Glutamatergic neuron (in vitro differentiated cells): Measurements from ENCODE around the gene UBFD1. TPM values are rescaled to one million over a fixed set of nuclear protein-coding genes. Genes with fewer than 3 reads are reported as not detected.

Experiments used
- DNase-seq: peaks from one replicate; pipeline ENCODE4 v3.0.0; 2022
- H3K27ac Mint-ChIP-seq: one replicate; pipeline ENCODE4 v1.8.0; 2020; ENCODE audit warnings: mild to moderate bottlenecking, mixed read lengths, inconsistent platforms; ENCODE audit not compliant: unreplicated experiment
- H3K27me3 Mint-ChIP-seq: one replicate; pipeline ENCODE4 v1.8.0; 2020; ENCODE audit warnings: mild to moderate bottlenecking, moderate library complexity, mixed read lengths, inconsistent platforms; ENCODE audit not compliant: unreplicated experiment
- H3K36me3 Mint-ChIP-seq: one replicate; pipeline ENCODE4 v1.8.0; 2020; ENCODE audit warnings: mild to moderate bottlenecking, mixed read lengths, inconsistent platforms; ENCODE audit not compliant: unreplicated experiment
- H3K4me1 Mint-ChIP-seq: one replicate; pipeline ENCODE4 v1.8.0; 2020; ENCODE audit warnings: mild to moderate bottlenecking, low read depth, mixed read lengths, inconsistent platforms; ENCODE audit not compliant: unreplicated experiment
- H3K4me3 Mint-ChIP-seq: one replicate; pipeline ENCODE4 v1.8.0; 2020; ENCODE audit warnings: mild to moderate bottlenecking, mixed read lengths, inconsistent platforms; ENCODE audit not compliant: unreplicated experiment
- H3K9me3 Mint-ChIP-seq: one replicate; pipeline ENCODE4 v1.8.0; 2020; ENCODE audit warnings: mild to moderate bottlenecking, moderate library complexity, mixed read lengths, inconsistent platforms; ENCODE audit not compliant: unreplicated experiment
- total RNA-seq: library from RNA; stranded (reverse); fragmentation: NEBNext Ultra II Directional; extraction: Animal tissue kit (Norgen Biotek cat#: 25700); gene quantifications from one replicate; pipeline ENCODE4 v1.2.1, GENCODE V29; 2021; ENCODE audit not compliant: unreplicated experiment
- TF ChIP-seq, protein P1 (sequence below): fragments of 200-600 bp; sonication (generic); IDR thresholded peaks from one replicate; pipeline ENCODE4 v1.5.0; 2021; ENCODE audit not compliant: partially characterized antibody, unreplicated experiment

Gene UBFD1
- total RNA-seq, 1 donor from 2014 or later, result 103 TPM

DNA sequence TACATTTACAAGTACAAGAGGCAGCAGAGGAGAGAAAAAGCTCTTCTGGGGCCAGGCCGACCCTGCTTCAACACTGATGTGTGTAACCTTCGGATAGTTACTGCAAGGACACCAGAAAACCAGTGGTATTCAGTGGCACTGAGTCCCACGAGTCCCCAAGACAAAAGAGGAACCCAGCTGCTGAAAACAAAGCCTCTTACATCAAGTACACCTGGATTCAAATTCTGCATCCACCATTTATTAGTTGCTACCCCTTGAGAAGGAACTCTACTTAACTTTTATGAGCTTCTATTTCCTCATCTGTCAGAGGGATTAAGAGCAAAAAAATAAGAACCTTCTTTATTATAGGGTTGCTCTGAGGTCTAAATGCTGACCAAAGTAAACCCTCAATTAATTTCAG is 3.0 kb upstream of the UBFD1 start:
- no peak for DNase-seq
- no peak overlapping the region for H3K4me3 Mint-ChIP-seq
- no peaks in the 10 kb centered on the region for H3K27me3 Mint-ChIP-seq
- no peak overlapping the region for H3K27ac Mint-ChIP-seq
- H3K4me1 Mint-ChIP-seq, result peaks cover 4% of the 10 kb centered on the region
- H3K36me3 Mint-ChIP-seq, result no peaks in the 10 kb centered on the region
- no peaks in the 10 kb centered on the region for H3K9me3 Mint-ChIP-seq
- TF ChIP-seq, protein P1, sequence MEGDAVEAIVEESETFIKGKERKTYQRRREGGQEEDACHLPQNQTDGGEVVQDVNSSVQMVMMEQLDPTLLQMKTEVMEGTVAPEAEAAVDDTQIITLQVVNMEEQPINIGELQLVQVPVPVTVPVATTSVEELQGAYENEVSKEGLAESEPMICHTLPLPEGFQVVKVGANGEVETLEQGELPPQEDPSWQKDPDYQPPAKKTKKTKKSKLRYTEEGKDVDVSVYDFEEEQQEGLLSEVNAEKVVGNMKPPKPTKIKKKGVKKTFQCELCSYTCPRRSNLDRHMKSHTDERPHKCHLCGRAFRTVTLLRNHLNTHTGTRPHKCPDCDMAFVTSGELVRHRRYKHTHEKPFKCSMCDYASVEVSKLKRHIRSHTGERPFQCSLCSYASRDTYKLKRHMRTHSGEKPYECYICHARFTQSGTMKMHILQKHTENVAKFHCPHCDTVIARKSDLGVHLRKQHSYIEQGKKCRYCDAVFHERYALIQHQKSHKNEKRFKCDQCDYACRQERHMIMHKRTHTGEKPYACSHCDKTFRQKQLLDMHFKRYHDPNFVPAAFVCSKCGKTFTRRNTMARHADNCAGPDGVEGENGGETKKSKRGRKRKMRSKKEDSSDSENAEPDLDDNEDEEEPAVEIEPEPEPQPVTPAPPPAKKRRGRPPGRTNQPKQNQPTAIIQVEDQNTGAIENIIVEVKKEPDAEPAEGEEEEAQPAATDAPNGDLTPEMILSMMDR, result no peak

DNA sequence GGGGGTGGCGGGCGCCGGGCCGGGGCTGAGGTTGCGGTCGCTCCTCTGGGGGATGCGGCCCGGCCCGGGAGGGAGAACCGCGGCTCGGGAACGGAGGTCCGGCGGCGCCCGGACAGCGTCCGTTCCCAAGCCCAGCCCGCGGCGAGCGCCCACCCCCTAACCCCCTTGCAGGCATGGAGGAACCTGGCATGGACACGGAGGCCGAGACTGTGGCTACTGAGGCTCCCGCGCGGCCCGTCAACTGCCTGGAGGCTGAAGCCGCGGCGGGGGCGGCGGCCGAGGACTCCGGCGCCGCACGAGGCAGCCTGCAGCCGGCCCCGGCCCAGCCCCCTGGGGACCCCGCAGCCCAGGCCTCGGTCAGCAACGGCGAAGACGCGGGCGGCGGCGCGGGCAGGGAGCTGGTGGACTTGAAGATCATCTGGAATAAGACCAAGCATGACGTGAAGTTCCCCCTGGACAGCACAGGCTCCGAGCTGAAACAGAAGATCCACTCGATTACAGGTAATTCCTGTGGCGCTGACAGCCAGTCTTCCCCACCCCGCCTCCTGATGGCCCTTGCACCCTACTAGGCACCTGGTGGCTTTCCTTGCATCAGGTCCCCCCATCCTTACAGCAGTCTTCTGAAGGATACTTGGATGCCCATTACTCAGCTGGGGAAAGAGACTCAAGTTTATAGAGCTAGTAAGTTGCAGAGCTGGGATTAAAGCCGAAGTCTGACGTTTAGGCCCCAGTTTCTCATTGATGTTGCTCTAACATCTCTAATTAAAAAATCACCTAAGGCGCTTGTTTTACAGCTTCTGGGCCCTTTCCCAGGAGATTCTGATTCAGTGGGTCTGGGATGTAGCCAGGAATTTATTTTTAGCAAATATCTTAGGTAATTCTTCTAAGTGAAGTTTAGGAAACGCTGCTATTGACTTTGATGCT is 514 bp downstream of the UBFD1 start:
- Mint-ChIP-seq H3K4me1 (peaks cover 4% of the 10 kb centered on the region), H3K27ac (peak overlapping the region; percentile 62), H3K4me3 (peak overlapping the region; percentile 90), H3K9me3 (no peaks in the 10 kb centered on the region), H3K27me3 (peaks cover 2% of the 10 kb centered on the region), H3K36me3 (no peaks in the 10 kb centered on the region)
- peak; percentile 80 for DNase-seq
- TF ChIP-seq, protein P1, result no peak

DNA sequence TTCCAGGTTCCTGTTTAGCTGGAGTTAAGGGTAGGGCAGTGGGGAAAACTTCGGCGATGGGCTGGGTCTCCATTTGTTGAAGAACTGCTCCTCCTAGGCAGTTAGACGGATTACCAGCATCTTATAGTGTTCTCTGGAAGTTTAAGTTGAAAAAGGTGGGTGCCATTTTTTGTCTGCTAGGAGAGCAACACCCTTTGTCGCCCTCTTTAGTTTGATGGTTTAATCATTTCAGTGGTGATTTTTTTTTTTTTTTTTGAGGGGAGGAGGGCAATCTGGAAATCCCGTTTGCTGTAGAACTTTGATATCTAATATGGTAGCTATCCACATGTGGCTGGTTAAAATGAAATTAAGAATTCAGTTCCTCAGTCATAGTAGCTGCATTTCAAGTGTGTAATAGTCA is 4.1 kb downstream of the UBFD1 start:
- no peaks in the 10 kb centered on the region for H3K36me3 Mint-ChIP-seq
- H3K4me1 Mint-ChIP-seq, result peaks cover 4% of the 10 kb centered on the region
- no peak overlapping the region for H3K4me3 Mint-ChIP-seq
- H3K27ac Mint-ChIP-seq, result no peak overlapping the region
- H3K9me3 Mint-ChIP-seq, result no peaks in the 10 kb centered on the region
- H3K27me3 Mint-ChIP-seq, result peaks cover 2% of the 10 kb centered on the region
- TF ChIP-seq, protein P1, result no peak
- DNase-seq, result no peak

DNA sequence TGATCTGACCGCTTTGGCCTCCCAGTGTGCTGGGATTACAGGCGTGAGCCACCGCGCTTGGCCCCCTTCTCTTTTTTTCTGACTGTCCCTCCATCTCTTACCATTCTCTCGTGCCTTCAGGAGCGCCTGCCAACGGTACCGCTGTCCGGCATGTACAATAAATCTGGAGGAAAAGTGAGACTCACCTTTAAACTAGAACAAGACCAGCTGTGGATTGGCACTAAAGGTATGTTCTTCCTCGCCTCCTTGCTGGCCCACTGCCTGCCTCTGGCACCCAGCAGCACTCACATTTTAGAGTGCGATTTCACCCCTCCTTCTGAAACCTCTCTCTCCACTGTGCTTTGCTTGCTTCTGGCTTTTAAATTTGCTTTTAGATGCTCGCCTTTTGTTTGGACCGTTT is 5.0 kb downstream of the UBFD1 start:
- no peak overlapping the region for H3K27ac Mint-ChIP-seq
- no peaks in the 10 kb centered on the region for H3K36me3 Mint-ChIP-seq
- peaks cover 2% of the 10 kb centered on the region for H3K27me3 Mint-ChIP-seq
- TF ChIP-seq, protein P1, result no peak
- H3K4me1 Mint-ChIP-seq, result peaks cover 4% of the 10 kb centered on the region
- no peak overlapping the region for H3K4me3 Mint-ChIP-seq
- DNase-seq, result no peak
- no peaks in the 10 kb centered on the region for H3K9me3 Mint-ChIP-seq

DNA sequence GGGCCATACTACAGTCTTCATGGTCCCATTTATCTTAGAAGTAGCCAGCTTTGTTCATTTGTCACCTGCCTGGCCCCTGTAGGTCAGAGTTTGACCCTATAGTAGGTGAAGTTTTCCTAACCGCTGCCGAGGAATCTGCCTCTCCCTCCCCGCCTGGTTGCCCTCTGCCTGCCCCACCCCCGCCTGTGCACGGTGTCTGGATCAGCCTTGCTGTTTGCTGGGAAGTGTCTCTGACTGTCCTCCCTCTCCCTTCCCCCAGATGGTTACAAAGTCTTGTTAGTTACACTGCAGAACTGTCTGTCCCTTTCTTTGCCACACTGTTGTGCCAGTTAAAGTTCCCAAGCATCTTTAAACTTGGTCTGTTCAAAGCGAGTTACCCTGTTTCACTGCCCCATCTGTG is 5.7 kb downstream of the UBFD1 start:
- DNase-seq, result no peak
- H3K27me3 Mint-ChIP-seq, result peaks cover 2% of the 10 kb centered on the region
- H3K27ac Mint-ChIP-seq, result no peak overlapping the region
- no peaks in the 10 kb centered on the region for H3K9me3 Mint-ChIP-seq
- no peak overlapping the region for H3K4me3 Mint-ChIP-seq
- TF ChIP-seq, protein P1, result no peak
- H3K4me1 Mint-ChIP-seq, result peaks cover 4% of the 10 kb centered on the region
- H3K36me3 Mint-ChIP-seq, result no peaks in the 10 kb centered on the region
